ENCODE data around the gene NENF. TPM values are rescaled to one million over a fixed set of nuclear protein-coding genes. Genes with fewer than 3 reads are reported as not detected.

NENF gene
- total and polyA plus RNA-seq, 4 donors: 6.6 to 44.3 (median 16.0) TPM

DNA sequence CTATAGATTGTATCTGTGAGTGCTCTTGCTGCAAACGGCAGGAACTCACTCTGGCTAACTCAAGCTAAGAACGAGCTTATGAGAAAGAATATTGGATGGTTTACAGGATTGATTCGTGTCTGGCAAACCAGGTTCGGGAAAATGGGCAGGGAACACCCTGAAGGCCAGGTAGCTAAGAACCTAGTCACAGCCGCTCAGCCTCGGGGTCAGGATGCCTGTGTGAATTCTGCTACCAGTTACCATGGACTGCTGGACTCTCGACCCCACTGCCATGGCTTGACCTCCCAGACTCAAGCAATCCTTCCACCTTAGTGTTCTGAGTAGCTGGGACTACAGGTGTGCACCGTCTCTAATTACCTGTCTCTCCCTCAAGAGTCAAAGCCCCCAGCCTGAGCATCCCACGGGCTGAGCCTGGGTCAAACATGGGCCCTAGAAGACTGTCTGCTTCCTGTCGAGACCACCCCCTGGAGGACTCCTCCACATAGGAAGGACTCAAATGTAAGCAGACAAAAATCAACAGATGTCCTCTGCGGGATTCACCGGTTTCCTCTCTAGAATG is 45.8 kb downstream of the NENF start:
- no peaks in the 10 kb centered on the region for H3K27me3 ChIP-seq (ENCODE audit: control insufficient read depth in 4 of 4, insufficient read depth in 4 of 4, low read length in 3 of 4)
- 86% methylated on average over 12 of the region's 12 CpGs for WGBS
- TF ChIP-seq RXRA (IDR thresholded peaks at IDR 0.05) (no peak), YY1 (IDR thresholded peaks at IDR 0.05) (no peak), NR2F2 (IDR thresholded peaks at IDR 0.05) (no peak), GABPA (IDR thresholded peaks at IDR 0.05 in 1 of 2, conservative IDR thresholded peaks at IDR 0.05 in 1 of 2) (no peak), JUND (IDR thresholded peaks at IDR 0.05) (no peak), FOXA1 (IDR thresholded peaks at IDR 0.05) (no peak), HNF4G (IDR thresholded peaks at IDR 0.05) (no peak), ATF3 (IDR thresholded peaks at IDR 0.05) (no peak), HNF4A (conservative IDR thresholded peaks at IDR 0.05) (no peak), RAD21 (IDR thresholded peaks at IDR 0.05) (no peak), ZBTB33 (IDR thresholded peaks at IDR 0.05) (no peak), TAF1 (conservative IDR thresholded peaks at IDR 0.05) (no peak), FOXA2 (IDR thresholded peaks at IDR 0.05) (no peak), REST (IDR thresholded peaks at IDR 0.05) (no peak), EGR1 (IDR thresholded peaks at IDR 0.05; ENCODE audit: low read depth in 2 of 2) (no peak), SP1 (IDR thresholded peaks at IDR 0.05) (no peak)
- TF ChIP-seq, protein P1, sequence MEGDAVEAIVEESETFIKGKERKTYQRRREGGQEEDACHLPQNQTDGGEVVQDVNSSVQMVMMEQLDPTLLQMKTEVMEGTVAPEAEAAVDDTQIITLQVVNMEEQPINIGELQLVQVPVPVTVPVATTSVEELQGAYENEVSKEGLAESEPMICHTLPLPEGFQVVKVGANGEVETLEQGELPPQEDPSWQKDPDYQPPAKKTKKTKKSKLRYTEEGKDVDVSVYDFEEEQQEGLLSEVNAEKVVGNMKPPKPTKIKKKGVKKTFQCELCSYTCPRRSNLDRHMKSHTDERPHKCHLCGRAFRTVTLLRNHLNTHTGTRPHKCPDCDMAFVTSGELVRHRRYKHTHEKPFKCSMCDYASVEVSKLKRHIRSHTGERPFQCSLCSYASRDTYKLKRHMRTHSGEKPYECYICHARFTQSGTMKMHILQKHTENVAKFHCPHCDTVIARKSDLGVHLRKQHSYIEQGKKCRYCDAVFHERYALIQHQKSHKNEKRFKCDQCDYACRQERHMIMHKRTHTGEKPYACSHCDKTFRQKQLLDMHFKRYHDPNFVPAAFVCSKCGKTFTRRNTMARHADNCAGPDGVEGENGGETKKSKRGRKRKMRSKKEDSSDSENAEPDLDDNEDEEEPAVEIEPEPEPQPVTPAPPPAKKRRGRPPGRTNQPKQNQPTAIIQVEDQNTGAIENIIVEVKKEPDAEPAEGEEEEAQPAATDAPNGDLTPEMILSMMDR (IDR thresholded peaks at IDR 0.05; ENCODE audit: low read depth, low read length, missing input control): no peak
- TF ChIP-seq, protein P2, sequence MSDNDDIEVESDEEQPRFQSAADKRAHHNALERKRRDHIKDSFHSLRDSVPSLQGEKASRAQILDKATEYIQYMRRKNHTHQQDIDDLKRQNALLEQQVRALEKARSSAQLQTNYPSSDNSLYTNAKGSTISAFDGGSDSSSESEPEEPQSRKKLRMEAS (IDR thresholded peaks at IDR 0.05): no peak
- H3K27ac ChIP-seq (ENCODE audit: low read depth in 1 of 2, low read length in 2 of 2): no peak overlapping the region
- no peak for DNase-seq (ENCODE audit: low spot score)
- H3K4me1 ChIP-seq (ENCODE audit: control insufficient read depth in 4 of 4, insufficient read depth in 4 of 4, low read length in 3 of 4): no peaks in the 10 kb centered on the region
- H3K9ac ChIP-seq (ENCODE audit: low read depth in 1 of 2, low read length in 2 of 2): no peak overlapping the region
- no peaks in the 10 kb centered on the region for H3K36me3 ChIP-seq (ENCODE audit: control insufficient read depth in 4 of 4, insufficient read depth in 3 of 4, low read depth in 1 of 4, low read length in 3 of 4)
- H3K4me3 ChIP-seq (ENCODE audit: low read depth in 1 of 3, low read length in 3 of 3): no peak overlapping the region
- no peaks in the 10 kb centered on the region for H3K9me3 ChIP-seq (ENCODE audit: control insufficient read depth in 4 of 4, low read length in 3 of 4)
